ENCODE results near the gene AGAP1.

DNA sequence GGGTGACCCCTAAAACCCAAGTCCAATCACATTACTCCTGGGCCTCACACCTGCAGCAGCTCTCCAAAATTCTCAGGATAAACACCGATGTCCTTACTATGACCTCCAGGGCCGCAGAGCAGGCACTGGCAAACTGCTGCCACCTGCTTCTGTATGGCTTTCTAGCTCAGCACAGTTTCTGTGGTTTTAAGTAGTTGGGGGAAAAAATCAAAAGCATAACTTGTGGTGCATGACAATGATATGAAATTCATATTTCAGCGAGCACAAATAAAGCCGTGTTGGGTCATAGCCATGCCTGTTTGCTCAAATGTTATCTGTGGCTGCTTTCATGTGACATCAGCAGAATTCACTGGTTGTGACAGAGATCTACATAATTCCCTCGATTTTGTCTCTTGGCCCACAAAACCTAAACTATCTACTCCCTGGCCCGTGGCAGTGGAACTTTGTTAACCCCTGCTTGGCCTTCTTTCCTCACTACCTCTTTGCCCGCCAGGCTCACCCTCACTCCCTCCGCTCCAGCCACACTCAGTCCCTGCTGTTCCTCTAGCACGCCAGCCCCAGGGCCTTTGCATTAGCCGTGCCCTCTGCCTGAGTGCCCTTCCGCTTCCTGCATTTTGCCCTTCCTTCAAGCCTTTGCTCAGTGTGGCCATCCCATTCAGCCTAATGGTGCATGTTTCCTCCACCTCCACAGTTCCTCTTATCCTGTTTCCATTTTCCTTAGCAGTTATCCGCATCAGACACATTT is 108.3 kb downstream of the AGAP1 start:
- no peak for TF ChIP-seq EZH2 (IDR thresholded peaks at IDR 0.05; ENCODE audit: borderline replicate concordance, low read depth, low read length, severe bottlenecking)
- no peak for TF ChIP-seq POLR2AphosphoS5 (IDR thresholded peaks at IDR 0.05; ENCODE audit: insufficient read depth, low read depth, low read length)
- no peak for TF ChIP-seq POLR2A (IDR thresholded peaks at IDR 0.05; ENCODE audit: low read depth, low read length)

Measured in endothelial cell of umbilical vein (primary cell).